DMS153 treated with DMSO at 0.1 percent for 48 hours (cell line): ENCODE measurements around the gene OR2T27.
"Not testable (repeated sequence)": the region's sequence is repeated elsewhere in the genome, so short reads cannot be mapped to it uniquely, and the experiment has no call there.

Experiments used
- DNase-seq: peaks from one replicate; lab custom pipeline; 2025; ENCODE audit not compliant: unreplicated experiment; lab: John Stamatoyannopoulos, UW

Gene OR2T27, protein sequence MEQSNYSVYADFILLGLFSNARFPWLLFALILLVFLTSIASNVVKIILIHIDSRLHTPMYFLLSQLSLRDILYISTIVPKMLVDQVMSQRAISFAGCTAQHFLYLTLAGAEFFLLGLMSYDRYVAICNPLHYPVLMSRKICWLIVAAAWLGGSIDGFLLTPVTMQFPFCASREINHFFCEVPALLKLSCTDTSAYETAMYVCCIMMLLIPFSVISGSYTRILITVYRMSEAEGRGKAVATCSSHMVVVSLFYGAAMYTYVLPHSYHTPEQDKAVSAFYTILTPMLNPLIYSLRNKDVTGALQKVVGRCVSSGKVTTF

DNA sequence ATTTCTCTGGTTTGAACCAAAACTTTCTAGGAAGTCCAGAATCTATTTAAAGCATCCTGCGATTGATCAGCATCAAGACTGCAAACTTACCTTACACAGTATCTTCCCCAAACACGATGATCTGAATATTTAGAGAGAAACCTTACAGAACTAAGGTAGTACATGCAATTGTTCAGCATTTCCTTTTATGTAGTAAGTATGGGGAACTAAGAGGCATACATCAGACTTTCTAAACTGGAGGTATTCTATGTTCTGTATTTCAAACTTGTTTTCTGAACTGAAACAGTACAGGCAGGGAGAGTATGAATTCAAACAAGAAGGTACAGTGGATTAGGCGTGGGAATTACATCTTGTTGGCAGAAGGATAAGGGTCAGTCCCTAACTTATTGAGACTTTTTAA is at the start of gene OR2T27:
TSS of gene OR2T27 (minus strand) at position 175 of the 400 bp plus-strand sequence. CDS start 4,644 bp downstream, outside the sequence.
- DNase-seq, result not testable (repeated sequence)

DNA sequence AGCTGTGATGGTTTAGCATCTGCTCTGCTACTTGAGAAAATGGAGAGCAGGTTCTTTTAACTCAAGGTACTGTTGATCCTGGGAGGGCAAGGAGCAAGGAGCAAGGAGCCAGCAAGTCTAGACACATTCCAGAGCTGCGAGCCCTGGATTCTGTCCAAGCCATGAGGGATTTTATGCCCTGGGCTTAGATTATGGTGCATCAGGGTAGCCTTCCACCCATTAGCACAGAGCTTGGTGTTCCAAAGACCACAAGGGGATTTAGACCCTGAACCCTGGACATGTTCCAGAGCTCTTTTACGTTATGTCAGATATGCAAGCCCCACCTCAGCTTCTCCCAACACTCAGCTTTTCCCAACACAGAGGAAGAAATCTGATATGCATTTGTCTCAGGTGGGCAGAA is 49.3 kb upstream of the OR2T27 start:
- DNase-seq, result no peak

DNA sequence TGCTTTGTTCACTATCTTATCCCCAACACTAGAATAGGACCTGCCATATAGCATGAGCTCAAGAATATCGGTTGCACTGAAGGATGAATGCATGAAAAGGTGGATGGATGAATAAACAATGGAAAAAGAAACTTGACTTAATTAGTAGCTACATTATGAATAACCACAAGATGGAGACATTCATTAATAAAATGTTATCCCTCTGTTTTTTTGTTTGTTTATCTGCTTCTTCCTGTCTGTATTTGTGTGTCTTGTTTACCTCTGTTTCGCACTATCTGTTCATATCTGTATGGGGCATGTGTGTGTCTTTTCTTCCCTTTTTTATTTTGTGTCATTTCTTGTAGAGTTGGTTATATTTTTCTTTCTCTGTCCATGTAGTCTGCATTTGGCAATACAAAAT is 48.3 kb upstream of the OR2T27 start:
- no peak for DNase-seq

DNA sequence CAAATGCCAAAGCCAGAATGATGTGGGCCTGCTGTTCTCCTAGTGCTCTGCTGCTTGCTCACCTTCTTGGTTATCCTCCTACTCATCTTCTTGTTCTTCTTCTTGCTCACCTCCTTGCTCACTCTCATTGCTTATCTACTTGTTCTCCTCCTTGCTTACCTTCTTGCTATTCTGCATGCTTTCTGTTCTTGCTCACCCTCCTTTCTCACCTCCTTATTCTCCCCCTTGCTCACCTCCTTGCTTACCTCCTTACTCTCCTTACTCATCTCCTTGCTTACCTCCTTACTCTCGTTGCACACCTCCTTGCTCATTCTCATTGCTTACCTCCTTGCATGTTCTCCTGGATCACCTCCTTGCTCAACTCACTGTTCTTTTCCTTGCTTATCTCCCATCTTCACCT is 47.4 kb upstream of the OR2T27 start, which contains the start of gene OR14I1:
TSS of gene OR14I1 (minus strand) at position 53 of the 400 bp plus-strand sequence.
- no peak for DNase-seq

DNA sequence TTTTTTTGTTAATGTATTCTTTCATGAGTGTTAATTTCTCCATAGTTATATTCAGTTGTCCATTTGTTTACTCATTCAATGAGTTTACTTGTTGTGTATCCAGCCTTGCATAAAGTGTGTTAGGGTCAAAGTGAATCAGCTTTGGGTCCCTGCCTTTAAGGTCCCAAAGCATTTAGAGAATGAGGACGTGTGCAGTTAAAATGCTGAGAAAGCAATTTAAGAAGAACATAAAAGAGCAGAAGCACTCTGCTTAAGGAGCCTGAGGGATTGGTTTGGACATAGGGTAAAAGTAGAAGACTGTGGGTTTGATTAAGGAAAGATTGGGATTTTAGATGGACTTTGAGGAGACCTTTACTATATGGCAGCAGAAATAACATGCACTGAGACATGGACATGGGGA is 43.8 kb upstream of the OR2T27 start:
- no peak for DNase-seq

DNA sequence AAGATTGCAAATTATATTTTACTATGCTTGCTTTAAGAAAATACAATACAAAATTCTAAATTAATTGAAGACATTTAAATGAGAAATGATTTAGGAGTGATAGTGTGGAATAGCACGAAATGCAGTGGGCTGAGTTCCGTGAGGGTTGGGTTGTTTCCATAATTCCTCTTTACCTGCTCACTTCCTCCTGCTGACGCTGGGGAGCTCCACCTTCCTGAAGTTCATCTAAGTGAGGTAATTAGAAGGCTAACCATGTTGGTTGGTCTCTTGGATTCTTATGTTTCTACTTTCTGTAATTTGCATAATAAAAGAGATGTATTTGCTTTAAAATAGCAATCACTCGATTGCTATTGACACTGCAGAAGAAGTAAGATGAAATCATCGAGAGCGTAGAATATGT is 42.6 kb upstream of the OR2T27 start:
- no peak for DNase-seq

DNA sequence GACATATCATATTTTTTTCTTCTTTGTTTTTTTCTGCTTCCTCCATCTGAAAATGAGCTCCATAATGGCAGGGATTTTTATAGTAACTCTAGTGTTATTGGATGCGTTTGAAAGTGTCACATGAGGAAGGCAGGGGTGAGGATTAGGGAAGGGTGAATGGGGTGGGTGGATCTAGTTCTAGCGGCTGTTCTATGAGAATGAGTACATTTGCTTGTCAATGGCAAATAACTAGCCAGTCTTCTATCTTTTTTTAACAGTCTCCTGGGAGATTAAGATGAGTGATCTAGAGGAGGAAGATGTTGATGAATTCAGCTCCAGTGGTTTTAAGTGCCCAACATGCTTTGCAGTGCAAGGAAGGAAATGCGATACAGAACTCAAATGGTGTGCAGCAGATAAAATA is 41.4 kb upstream of the OR2T27 start:
- DNase-seq, result no peak

DNA sequence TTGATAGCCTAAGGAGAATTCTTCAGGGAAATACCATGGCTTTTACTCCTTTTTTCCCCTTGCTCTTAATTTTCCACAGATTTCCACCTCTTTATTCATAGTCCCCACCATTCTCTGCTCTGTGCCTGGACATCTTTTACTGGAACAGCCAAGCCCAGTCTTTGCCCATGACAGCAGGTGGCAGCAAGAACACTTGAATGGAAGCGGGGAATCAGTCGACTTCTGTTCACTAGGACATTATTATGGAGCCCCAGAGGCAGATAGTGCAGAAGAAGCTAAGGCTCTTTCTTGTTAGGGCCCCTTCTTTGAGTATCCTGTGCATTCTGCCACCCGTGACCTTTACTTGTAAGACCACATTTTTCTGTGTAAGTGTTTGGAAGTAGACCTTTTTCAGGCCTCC is 40.9 kb upstream of the OR2T27 start:
- no peak for DNase-seq

DNA sequence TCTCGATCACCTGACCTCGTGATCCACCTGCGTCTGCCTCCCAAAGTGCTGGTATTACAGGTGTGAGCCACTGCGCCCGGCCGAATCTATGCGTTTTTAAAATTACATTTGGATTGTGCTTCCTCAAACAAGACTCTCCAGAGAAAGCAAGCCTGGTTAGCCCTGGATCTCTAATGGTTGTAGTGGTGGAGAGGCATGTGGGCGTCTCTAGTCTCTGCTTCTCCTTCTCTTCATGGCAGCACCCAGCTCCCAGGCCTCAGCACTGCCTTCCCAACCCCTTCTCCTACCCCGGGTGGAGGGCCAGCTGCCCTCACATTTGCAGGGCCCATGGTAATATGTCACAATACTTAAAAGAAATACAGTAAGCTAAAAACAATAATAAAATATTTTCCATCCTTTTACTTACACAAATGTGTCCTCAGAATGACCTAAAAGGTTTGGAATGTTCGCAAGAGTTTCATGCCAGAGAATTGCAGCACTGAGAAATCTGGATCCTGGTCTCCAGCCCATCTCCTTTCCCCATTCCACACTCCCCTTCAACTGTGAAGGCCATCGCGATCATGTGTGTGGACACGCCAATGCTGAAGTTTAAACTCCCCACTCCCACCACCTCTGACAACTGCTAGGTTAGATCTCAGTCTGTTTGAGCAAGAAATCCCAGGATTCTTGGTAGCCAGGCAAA is 40.3 kb upstream of the OR2T27 start:
- no peak for DNase-seq

DNA sequence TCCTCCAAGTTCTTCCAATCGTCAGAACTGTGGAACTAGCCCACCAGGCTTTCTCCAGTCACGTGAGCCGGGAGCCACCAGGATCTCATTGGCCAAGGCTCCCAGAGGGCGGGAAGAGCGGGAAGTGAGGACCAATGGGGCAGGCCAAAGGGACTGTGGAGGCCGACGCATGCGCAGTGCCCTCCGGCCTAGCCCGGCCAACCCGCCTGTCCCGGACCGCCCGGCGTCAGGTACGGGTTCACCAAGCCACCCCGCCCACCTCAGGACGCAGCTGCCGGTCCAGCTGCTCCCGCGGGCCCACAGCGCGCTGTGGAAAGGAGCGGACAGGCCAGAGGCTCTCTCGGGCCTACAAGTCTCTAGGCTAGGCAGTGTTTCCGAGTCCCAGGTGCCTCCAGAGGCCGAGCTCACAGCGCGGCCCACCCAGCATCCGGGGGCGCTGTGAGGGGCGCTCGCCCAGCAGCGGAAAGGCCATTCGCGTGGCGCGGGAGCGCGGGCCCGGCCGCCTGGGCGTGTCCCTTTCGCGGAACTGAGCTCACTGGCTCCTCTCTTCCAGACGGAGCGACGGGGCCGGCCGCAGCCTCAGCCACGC is 36.3 kb upstream of the OR2T27 start:
- DNase-seq, result no peak

DNA sequence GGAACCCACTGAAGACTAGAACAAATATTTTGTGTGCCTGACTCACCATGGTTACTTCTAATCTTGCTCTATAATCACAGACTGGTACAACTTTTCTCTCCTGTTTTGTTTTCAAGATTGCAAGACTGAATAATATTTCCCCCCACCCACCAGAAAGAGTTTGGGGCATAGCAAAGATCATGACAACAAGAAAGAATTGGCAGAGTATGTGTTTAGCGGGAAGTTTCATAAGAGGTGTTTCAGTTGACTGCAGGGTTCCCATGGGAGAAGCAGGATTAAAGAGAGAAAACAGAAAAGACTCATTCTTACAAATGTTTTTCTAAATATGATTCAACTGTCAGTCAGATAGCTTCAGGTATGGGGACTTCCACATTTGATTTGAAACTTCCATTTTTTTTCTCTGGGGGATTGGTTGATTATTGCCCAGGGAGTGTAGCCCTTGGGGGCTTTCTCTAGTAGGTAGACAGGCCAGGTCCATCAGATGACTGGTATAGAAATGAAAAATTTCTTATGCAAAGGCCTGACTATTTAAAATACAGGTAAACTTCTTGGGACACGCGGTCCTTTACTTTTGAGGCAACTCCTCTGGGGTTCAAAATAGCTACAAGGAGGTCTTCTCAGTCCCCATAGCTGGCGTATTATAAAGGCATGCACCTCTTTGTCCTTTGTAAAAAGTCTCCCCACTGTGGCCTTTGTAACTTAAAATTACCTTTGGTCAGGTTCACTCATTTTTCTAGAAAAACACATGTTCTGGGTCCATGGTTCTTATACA is 33.4 kb upstream of the OR2T27 start:
- DNase-seq, result no peak

DNA sequence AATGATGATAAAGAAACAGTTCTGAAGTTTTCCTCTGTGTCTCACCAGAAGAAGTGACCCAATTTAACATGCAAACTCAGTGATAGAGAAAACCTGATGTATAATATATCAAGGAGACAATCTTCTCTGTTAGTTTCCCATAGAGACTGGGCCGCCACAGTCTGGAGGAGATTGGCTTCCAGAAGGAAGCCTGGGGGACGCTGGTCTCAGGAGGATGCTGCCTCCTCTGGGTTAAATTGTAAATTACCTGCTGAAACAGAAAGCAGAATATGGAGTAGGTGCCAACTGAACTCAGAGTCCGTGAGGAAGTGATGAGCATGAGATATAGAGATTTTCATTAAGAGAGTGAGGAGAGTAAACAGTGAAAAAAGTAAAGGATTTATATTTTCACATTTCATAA is 31.5 kb upstream of the OR2T27 start:
- no peak for DNase-seq

DNA sequence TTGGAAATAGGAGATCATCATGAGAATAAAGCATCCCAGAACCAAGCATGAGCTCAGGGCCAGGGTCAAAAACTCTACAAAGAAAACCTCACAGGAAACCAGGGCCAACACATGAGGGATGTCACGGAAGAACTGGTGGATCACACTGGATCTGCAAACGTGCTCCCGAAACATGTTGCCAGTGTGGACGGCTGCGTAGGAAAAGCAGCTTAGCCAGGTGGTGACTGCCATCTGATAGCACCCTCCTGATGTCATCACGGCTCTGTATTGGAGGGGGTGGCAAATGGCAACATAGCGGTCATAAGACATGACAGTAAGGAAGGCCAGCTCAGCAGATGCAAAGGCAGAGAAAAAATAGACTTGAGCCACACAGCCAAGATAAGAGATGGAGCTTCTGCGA is 26.3 kb upstream of the OR2T27 start:
- no peak for DNase-seq

DNA sequence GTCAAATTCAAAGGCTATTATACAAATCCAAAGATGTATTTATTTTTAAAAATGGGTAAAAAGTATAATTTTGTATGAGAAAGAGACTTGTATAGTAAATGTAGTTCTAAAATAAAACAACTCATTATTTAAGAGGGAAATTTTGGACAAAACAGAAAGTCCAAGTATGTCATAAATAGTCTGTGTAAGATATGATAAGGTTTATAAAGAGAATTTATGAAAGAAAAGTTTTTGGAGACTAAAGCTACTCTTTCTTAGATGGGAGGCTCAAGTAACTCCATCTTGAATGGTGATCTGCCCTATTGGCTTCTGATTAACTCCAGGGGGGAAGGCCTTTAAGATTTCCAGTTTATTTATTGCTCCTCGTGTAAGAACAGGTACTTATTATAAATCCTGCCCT is 14.7 kb upstream of the OR2T27 start:
- no peak for DNase-seq

DNA sequence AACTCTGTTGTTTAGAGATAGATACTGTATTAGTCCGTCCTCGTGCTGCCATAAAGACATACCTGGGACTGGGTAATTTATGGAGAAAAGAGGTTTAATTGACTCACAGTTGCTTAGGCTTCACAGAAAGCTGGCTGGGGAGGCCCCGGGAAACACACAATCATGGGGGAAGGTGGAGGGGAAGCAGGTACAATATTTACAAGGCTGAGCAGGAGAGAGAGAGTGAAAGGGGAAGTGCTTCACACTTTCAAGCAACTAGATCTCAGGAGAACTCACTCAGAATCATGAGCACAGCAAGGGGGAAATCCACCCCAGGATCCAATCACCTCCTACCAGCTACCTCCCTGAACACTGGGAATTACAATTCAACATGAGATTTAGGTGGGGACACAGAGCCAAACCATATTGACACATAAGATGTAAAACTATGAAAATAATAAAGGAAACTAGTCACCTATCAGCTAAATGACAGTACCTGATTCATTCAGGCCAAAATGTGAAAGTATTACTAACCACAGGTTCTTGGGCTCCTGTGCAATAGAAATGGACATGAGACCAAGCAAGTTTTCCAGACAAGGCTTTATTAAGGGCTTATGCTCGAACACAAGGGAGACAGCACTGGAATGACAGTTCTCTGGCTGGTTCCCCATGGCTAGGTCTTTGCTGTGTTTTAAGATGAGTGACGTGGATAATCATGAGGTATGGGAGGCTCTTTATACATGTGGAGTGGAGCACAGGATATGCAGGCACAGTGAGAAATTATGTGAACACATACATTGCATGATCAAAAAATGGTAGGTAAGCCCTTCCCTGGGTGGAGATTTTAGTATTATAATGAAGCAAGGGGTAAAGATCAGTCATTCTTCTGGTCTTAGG is 8.4 kb upstream of the OR2T27 start:
- DNase-seq, result not testable (repeated sequence)

DNA sequence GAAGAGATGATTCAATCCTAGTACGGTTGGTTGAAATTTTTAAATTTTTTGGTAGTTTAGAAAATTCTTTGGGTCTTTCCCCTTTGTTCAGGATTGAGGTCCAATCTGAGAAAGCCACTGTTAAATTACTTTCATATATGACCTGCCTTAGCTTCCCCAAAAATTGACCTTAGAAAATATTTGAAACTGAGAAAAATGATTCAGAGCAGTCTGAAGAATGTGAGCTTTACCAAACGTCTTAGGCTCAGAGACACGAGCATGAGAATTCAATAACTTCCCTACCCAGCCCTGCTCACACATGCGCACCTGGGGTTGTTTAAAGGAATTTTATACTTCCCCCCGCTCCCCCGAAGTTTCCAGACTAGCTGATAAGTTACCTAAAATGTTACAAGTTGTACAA is 1.5 kb upstream of the OR2T27 start:
- DNase-seq, result not testable (repeated sequence)

DNA sequence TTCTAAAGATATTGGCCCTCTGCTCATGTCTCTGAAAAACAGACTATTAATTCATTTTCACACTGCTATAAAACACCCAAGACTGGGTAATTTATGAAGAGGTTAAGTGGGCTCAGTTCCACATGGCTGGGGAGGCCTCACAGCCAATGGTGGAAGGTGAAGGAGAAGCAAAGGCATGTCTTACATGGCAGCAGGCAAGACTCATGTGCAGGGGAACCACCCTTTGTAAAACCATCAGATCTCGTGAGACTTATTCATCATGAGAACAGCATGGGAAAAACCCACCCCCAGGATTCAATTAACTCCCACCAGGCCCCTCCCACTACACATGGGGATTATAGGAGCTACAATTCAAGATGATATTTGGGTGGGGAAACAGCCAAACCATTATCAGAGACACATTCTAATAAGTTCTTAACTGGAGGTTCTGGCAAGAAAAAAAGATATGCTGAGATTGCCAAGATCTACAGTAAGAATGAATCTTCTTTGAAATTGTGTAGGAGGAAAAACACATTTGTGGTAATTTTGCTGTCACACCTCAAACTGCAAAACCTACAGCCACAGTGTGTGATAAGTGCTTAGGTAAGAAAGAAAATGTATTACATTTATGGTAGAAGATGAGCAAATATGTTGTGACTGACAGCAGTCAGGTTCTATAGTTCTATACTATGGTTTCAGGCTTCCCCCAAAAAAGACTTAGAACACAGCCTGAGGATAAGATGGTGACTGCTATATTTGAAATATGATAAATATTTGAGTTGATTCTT is 6.4 kb downstream of the OR2T27 start:
- DNase-seq, result not testable (repeated sequence)

DNA sequence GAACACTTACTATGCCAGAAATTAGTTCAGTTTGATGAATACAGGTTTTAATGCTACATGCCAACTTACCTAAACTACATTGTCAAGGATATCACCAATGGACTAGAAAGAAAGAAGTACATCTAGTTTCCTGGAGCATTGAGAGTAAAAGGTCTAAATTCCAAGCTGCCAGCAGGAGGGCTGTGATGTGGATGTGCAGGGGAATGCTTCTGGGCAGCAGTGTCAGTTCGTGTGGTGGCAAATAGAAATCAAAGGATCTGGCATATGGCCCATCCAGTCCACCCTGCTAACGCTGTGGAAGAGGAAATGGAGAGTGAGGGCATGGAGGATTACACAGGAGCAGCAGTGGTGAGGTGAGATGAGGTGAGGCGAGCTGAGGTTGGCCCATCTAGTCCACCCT is 10.2 kb downstream of the OR2T27 start, which contains the start of gene OR2T35:
TSS of gene OR2T35 (minus strand) at position 101 of the 400 bp plus-strand sequence. CDS start 6,020 bp downstream, outside the sequence.
- not testable (repeated sequence) for DNase-seq

DNA sequence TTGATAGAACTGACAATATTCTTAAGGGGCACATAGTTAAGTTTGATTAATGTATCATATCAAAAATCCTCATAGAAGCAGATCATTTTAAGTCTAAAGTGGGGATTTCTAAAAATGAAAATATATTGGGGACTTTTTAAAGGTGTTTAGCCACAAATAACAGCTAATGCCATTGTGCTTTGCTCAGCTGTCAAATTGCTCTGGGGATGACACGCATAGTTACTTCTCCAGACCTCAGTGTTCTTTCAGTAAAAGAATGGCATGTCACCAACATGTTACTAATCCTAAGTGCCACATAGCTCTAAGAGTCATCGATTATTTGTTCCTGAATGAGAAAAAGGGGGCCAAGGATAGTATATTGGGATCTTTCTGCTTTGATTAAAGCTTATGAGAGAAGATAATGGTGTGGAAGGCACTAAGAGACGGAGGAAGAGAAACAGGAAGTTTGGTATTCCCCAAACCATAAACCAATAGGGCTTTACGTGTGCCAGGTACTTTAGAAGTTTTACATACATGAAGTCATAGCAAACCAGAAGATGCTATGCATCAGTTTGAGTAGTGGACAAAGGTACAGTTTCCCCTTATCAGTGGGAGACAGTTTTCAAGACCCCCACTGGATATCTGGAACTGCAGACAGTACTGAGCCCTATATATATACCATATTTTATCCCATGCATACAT is 12.2 kb downstream of the OR2T27 start:
- not testable (repeated sequence) for DNase-seq
